H9 (cell line): ENCODE data around the gene ACSL3. TPM values are rescaled to one million over a fixed set of nuclear protein-coding genes. Genes with fewer than 3 reads are reported as not detected.

Source experiments
- DNase-seq: peaks from one replicate; pipeline ENCODE4 v3.0.0-alpha.2; 2017
- H2AFZ ChIP-seq: one replicate; pipeline ENCODE4 v1.6.1; 2013; ENCODE audit warnings: mild to moderate bottlenecking, low read length, control low read depth, moderate library complexity
- H2AK5ac ChIP-seq: 2 replicates; pipeline ENCODE4 v1.6.1; 2013; ENCODE audit warnings: low read length, control low read depth, mixed read lengths; ENCODE audit not compliant: insufficient read length
- H2BK120ac ChIP-seq: one replicate; pipeline ENCODE4 v1.6.1; 2013; ENCODE audit warnings: low read depth, mild to moderate bottlenecking, low read length, control low read depth, inconsistent platforms; ENCODE audit not compliant: poor library complexity, severe bottlenecking
- H2BK12ac ChIP-seq: 2 replicates; pipeline ENCODE4 v1.6.1; 2013; ENCODE audit warnings: low read length, control low read depth, mixed read lengths, low read depth; ENCODE audit not compliant: insufficient read length
- H2BK15ac ChIP-seq: 2 replicates; pipeline ENCODE4 v1.6.1; 2013; ENCODE audit warnings: low read depth, low read length, control low read depth
- H2BK20ac ChIP-seq: one replicate; pipeline ENCODE4 v1.6.1; 2013; ENCODE audit warnings: low read depth, mild to moderate bottlenecking, low read length, control low read depth, inconsistent platforms; ENCODE audit not compliant: poor library complexity, severe bottlenecking
- H2BK5ac ChIP-seq: 2 replicates; pipeline ENCODE4 v1.6.1; 2013; ENCODE audit warnings: low read length, control low read depth, mixed read lengths; ENCODE audit not compliant: insufficient read length
- H3K14ac ChIP-seq: 2 replicates; pipeline ENCODE4 v1.6.1; 2013; ENCODE audit warnings: low read length, control low read depth; ENCODE audit not compliant: insufficient read depth
- H3K18ac ChIP-seq: 2 replicates; pipeline ENCODE4 v1.6.1; 2013; ENCODE audit warnings: low read depth, mild to moderate bottlenecking, mixed read lengths, low read length, control low read depth; ENCODE audit not compliant: insufficient read length
- H3K23ac ChIP-seq: 2 replicates; pipeline ENCODE4 v1.6.1; 2013; ENCODE audit warnings: low read length, control low read depth, mixed read lengths, low read depth; ENCODE audit not compliant: insufficient read length
- H3K23me2 ChIP-seq: 2 replicates; pipeline ENCODE4 v1.6.1; 2013; ENCODE audit warnings: low read depth, mild to moderate bottlenecking, mixed read lengths, low read length, control low read depth; ENCODE audit not compliant: insufficient read length, poor library complexity, severe bottlenecking
- H3K27ac ChIP-seq: 2 replicates; pipeline ENCODE4 v1.5.1; 2013; ENCODE audit warnings: low read length, control low read depth, mixed read lengths, low read depth; ENCODE audit not compliant: insufficient read length
- H3K27me3 ChIP-seq: 2 replicates; pipeline ENCODE4 v1.6.1; 2013; ENCODE audit warnings: low read length, control low read depth, inconsistent platforms; ENCODE audit not compliant: insufficient read depth
- H3K4ac ChIP-seq: 2 replicates; pipeline ENCODE4 v1.6.1; 2013; ENCODE audit warnings: low read depth, mild to moderate bottlenecking, control low read depth, inconsistent platforms, low read length, moderate library complexity
- H3K4me1 ChIP-seq: 2 replicates; pipeline ENCODE4 v1.6.1; 2013; ENCODE audit warnings: low read length, control low read depth, inconsistent platforms; ENCODE audit not compliant: insufficient read depth
- H3K4me2 ChIP-seq: 2 replicates; pipeline ENCODE4 v1.6.1; 2013; ENCODE audit warnings: low read length, control low read depth, mixed read lengths; ENCODE audit not compliant: insufficient read length, insufficient read depth
- H3K56ac ChIP-seq: 2 replicates; pipeline ENCODE4 v1.6.1; 2013; ENCODE audit warnings: low read depth, mild to moderate bottlenecking, mixed read lengths, low read length, control low read depth; ENCODE audit not compliant: insufficient read length
- H3K79me1 ChIP-seq: 2 replicates; pipeline ENCODE4 v1.6.1; 2013; ENCODE audit warnings: low read depth, mild to moderate bottlenecking, moderate library complexity, low read length, control low read depth, inconsistent platforms; ENCODE audit not compliant: insufficient read depth, poor library complexity, severe bottlenecking
- H3K79me2 ChIP-seq: 2 replicates; pipeline ENCODE4 v1.6.1; 2013; ENCODE audit warnings: low read length, control low read depth, inconsistent platforms; ENCODE audit not compliant: insufficient read depth
- H3K9ac ChIP-seq: 2 replicates; pipeline ENCODE4 v1.6.1; 2013; ENCODE audit warnings: low read length, control low read depth, mixed read lengths; ENCODE audit not compliant: insufficient read length; ENCODE audit errors: extremely low read depth
- H3K9me3 ChIP-seq: one replicate; pipeline ENCODE4 v1.6.1; 2013; ENCODE audit warnings: low read depth, low read length, inconsistent platforms; ENCODE audit not compliant: control insufficient read depth
- H3T11ph ChIP-seq: one replicate; pipeline ENCODE4 v1.6.1; 2013; ENCODE audit warnings: mild to moderate bottlenecking, low read length, control low read depth, inconsistent platforms
- H4K20me1 ChIP-seq: one replicate; pipeline ENCODE4 v1.6.1; 2013; ENCODE audit not compliant: control insufficient read depth, insufficient read length, insufficient read depth
- H4K5ac ChIP-seq: 2 replicates; pipeline ENCODE4 v1.6.1; 2013; ENCODE audit warnings: low read depth, mild to moderate bottlenecking, mixed read lengths, low read length, control low read depth; ENCODE audit not compliant: insufficient read length
- H4K8ac ChIP-seq: replicated peaks from 2 replicates; pipeline ENCODE4 v1.6.1; 2013; ENCODE audit warnings: low read length, control low read depth, mixed read lengths, low read depth; ENCODE audit not compliant: insufficient read length
- H4K91ac ChIP-seq: 2 replicates; pipeline ENCODE4 v1.6.1; 2013; ENCODE audit warnings: low read depth, mild to moderate bottlenecking, moderate library complexity, mixed read lengths, low read length, control low read depth; ENCODE audit not compliant: insufficient read length
- H3K27ac Mint-ChIP-seq, 3 experiments: 2 replicates in 2 of 3; 3 replicates in 1 of 3; pipeline ENCODE4 v1.8.0; 2020 to 2021; ENCODE audit warnings: mixed read lengths in 3 of 3, mild to moderate bottlenecking in 1 of 3, moderate library complexity in 1 of 3
- H3K27me3 Mint-ChIP-seq: 2 replicates; pipeline ENCODE4 v1.8.0; 2021; ENCODE audit warnings: low read depth, mild to moderate bottlenecking, moderate library complexity, mixed read lengths
- H3K36me3 Mint-ChIP-seq, 3 experiments: 2 replicates in 2 of 3; 3 replicates in 1 of 3; pipeline ENCODE4 v1.8.0; 2020 to 2021; ENCODE audit warnings: low read depth in 3 of 3, mixed read lengths in 3 of 3; ENCODE audit not compliant: insufficient read depth in 1 of 3
- H3K4me1 Mint-ChIP-seq, 2 experiments: 2 replicates each; pipeline ENCODE4 v1.8.0; 2020; ENCODE audit warnings: mixed read lengths in 2 of 2
- H3K4me3 Mint-ChIP-seq, 2 experiments: 2 replicates in 1 of 2; 3 replicates in 1 of 2; pipeline ENCODE4 v1.8.0; 2020 to 2021; ENCODE audit warnings: mild to moderate bottlenecking in 2 of 2, mixed read lengths in 2 of 2, moderate library complexity in 1 of 2
- H3K9me3 Mint-ChIP-seq, 2 experiments: 2 replicates in 1 of 2; 3 replicates in 1 of 2; pipeline ENCODE4 v1.8.0; 2020; ENCODE audit warnings: mild to moderate bottlenecking in 2 of 2, mixed read lengths in 2 of 2, moderate library complexity in 1 of 2
- WGBS: extraction: QIAGEN DNeasy Blood & Tissue Kit; methylation state at CpG from one replicate; pipeline ENCODE4 v1.1.7; 2013; ENCODE audit warnings: missing lambda C conversion rate, low lambda C conversion rate, mixed read lengths; ENCODE audit not compliant: insufficient read length; ENCODE audit errors: extremely low coverage; 5-methylcytosine and 5-hydroxymethylcytosine counted together
- total RNA-seq: library from RNA; stranded (reverse); gene quantifications from 2 replicates; pipeline ENCODE4 v1.2.1, GENCODE V29; 2021
- TF ChIP-seq, protein P1 (sequence below): fragments of 200-600 bp; sonication (generic); conservative IDR thresholded peaks from 3 replicates; pipeline ENCODE4 v1.8.0; 2021; ENCODE audit warnings: antibody characterized with exemption, mild to moderate bottlenecking

ACSL3 gene
- total RNA-seq, 1 experiment from 2014 or later: 60.9 TPM

DNA sequence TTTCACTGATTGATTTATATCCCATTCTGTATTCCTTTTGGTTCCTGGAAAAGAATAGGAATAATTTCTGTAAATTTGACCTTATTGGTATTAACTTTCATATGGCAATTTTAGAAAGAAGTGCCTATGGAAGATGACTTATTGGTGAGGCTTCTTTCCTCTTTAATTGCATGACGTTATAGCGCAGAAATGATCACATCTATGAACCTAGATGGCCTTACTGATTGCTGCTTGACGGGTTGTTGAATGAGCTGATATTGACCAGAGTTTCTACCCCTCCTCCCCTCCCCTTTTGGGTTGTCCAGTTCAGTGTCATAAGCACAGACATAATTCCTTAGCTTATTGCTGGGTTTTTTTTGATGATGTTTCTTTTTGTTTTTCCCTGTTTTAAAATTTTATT, 14.6 kb downstream of the ACSL3 start:
- Histone ChIP-seq H2BK12ac (no peak overlapping the region), H3K79me1 (peaks cover 14% of the 10 kb centered on the region), H3K14ac (no peak overlapping the region), H3K9ac (no peak overlapping the region), H3K4ac (no peak overlapping the region), H2BK120ac (no peak overlapping the region), H3K23ac (no peak overlapping the region), H3K27ac (no peak overlapping the region), H2BK15ac (no peak overlapping the region), H4K91ac (no peak overlapping the region), H3K56ac (no peak overlapping the region), H3K4me1 (peaks cover 5% of the 10 kb centered on the region), H3K79me2 (peaks cover 68% of the 10 kb centered on the region), H3K18ac (no peak overlapping the region), H3K27me3 (no peaks in the 10 kb centered on the region), H2BK5ac (no peak overlapping the region), H4K5ac (no peak overlapping the region), H3K9me3 (no peaks in the 10 kb centered on the region), H4K8ac (no peak overlapping the region), H2AFZ (no peak overlapping the region), H2BK20ac (no peak overlapping the region), H3K4me2 (no peak overlapping the region), H2AK5ac (no peak overlapping the region), H3T11ph (no peak overlapping the region), H3K23me2 (no peaks in the 10 kb centered on the region), H4K20me1 (no peaks in the 10 kb centered on the region)
- Mint-ChIP-seq H3K27me3 (no peaks in the 10 kb centered on the region), H3K36me3 (peaks cover 0 to 11% (median 0%) of the 10 kb centered on the region in 3 experiments; a peak in 2 of 7 replicates), H3K27ac (no peak overlapping the region), H3K4me1 (peaks cover 18% of the 10 kb centered on the region in 2 experiments), H3K4me3 (no peak overlapping the region), H3K9me3 (peaks cover 0 to 7% of the 10 kb centered on the region in 2 experiments; a peak in 2 of 5 replicates)
- TF ChIP-seq, protein P1, sequence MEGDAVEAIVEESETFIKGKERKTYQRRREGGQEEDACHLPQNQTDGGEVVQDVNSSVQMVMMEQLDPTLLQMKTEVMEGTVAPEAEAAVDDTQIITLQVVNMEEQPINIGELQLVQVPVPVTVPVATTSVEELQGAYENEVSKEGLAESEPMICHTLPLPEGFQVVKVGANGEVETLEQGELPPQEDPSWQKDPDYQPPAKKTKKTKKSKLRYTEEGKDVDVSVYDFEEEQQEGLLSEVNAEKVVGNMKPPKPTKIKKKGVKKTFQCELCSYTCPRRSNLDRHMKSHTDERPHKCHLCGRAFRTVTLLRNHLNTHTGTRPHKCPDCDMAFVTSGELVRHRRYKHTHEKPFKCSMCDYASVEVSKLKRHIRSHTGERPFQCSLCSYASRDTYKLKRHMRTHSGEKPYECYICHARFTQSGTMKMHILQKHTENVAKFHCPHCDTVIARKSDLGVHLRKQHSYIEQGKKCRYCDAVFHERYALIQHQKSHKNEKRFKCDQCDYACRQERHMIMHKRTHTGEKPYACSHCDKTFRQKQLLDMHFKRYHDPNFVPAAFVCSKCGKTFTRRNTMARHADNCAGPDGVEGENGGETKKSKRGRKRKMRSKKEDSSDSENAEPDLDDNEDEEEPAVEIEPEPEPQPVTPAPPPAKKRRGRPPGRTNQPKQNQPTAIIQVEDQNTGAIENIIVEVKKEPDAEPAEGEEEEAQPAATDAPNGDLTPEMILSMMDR: no peak
- WGBS: no CpG with 5 or more reads among the region's 3 CpGs
- no peak for DNase-seq
